Measurements from ENCODE around the gene ASCC1.

DNA sequence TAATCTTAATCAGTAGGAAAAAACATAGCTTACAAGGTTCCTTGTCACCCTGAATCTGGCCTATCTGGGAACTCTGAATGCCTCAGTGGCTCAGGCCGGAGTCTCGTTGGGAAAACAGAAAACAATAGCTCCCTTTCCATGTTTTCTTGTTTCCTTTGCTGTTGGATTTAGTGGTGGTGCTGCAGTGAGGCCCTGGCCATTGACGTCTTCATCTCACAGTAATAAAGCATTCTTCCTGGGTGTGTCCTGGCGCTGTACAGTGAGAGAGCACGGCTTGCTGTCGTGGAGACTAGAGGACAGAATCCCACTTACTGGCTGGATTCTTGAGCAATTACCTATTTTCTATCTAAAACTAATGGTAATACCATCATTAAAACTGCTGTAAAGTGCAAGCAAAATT, 126.5 kb downstream of the ASCC1 start:
- no peak for TF ChIP-seq POLR2A (IDR thresholded peaks at IDR 0.05; ENCODE audit: insufficient read depth in 1 of 2, low read depth in 2 of 2, low read length in 2 of 2)
- TF ChIP-seq, protein P1, sequence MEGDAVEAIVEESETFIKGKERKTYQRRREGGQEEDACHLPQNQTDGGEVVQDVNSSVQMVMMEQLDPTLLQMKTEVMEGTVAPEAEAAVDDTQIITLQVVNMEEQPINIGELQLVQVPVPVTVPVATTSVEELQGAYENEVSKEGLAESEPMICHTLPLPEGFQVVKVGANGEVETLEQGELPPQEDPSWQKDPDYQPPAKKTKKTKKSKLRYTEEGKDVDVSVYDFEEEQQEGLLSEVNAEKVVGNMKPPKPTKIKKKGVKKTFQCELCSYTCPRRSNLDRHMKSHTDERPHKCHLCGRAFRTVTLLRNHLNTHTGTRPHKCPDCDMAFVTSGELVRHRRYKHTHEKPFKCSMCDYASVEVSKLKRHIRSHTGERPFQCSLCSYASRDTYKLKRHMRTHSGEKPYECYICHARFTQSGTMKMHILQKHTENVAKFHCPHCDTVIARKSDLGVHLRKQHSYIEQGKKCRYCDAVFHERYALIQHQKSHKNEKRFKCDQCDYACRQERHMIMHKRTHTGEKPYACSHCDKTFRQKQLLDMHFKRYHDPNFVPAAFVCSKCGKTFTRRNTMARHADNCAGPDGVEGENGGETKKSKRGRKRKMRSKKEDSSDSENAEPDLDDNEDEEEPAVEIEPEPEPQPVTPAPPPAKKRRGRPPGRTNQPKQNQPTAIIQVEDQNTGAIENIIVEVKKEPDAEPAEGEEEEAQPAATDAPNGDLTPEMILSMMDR (CRISPR knock-in tag; IDR thresholded peaks at IDR 0.05): no peak
- TF ChIP-seq EP300 (IDR thresholded peaks at IDR 0.05; ENCODE audit: low read depth in 2 of 2, low read length in 2 of 2): no peak
- no peak for TF ChIP-seq EP300 (CRISPR knock-in tag; IDR thresholded peaks at IDR 0.05; ENCODE audit: borderline replicate concordance)

Measured in HepG2 (cell line).